NCI-H748 (cell line): Measurements from ENCODE around the gene PRKACA.
"Not testable (repeated sequence)": the region's sequence is repeated elsewhere in the genome, so short reads cannot be mapped to it uniquely, and the experiment has no call there.

Source experiments
- DNase-seq: peaks from one replicate; lab custom pipeline; 2025; ENCODE audit not compliant: unreplicated experiment; lab: John Stamatoyannopoulos, UW

PRKACA gene

GRCh38 chr19:14148751-14149410 lies 31.3 kb upstream of the PRKACA start:
- no peak for DNase-seq

- peak; percentile 10 for DNase-seq
Measured at GRCh38 chr19:14147797-14148605, 30.4 kb upstream of the PRKACA start.

- DNase-seq = no peak
Measured at GRCh38 chr19:14146789-14147216, 29.2 kb upstream of the PRKACA start.

GRCh38 chr19:14146169-14146568 lies 28.6 kb upstream of the PRKACA start:
- not testable (repeated sequence) for DNase-seq

- no peak for DNase-seq
Measured at GRCh38 chr19:14145381-14145780, 27.8 kb upstream of the PRKACA start.

- no peak for DNase-seq
Measured at GRCh38 chr19:14142262-14143190, 25.0 kb upstream of the PRKACA start.

GRCh38 chr19:14141041-14141440 lies 23.5 kb upstream of the PRKACA start:
- DNase-seq = no peak

- no peak for DNase-seq
Measured at GRCh38 chr19:14139944-14140343, 22.4 kb upstream of the PRKACA start.

GRCh38 chr19:14138576-14139265 lies 21.2 kb upstream of the PRKACA start:
- no peak for DNase-seq

- peak; percentile 100 for DNase-seq
Measured at GRCh38 chr19:14136509-14137281, 19.1 kb upstream of the PRKACA start, which contains the start of gene ASF1B. TSS of gene ASF1B (minus strand) at chr19:14136589. CDS start at chr19:14136456, 133 bp downstream.

GRCh38 chr19:14135985-14136508 lies 18.5 kb upstream of the PRKACA start:
- peak; percentile 13 for DNase-seq

- DNase-seq = no peak
Measured at GRCh38 chr19:14135355-14135754, 17.8 kb upstream of the PRKACA start.

- DNase-seq = no peak
Measured at GRCh38 chr19:14127929-14128509, 10.5 kb upstream of the PRKACA start.

- DNase-seq = no peak
Measured at GRCh38 chr19:14127176-14127575, 9.6 kb upstream of the PRKACA start.

GRCh38 chr19:14122924-14123323 lies 5.4 kb upstream of the PRKACA start:
- no peak for DNase-seq

- no peak for DNase-seq
Measured at GRCh38 chr19:14120497-14120780, 2.9 kb upstream of the PRKACA start.

GRCh38 chr19:14119644-14120496 lies 2.3 kb upstream of the PRKACA start:
- DNase-seq = no peak

GRCh38 chr19:14119146-14119545 lies 1.6 kb upstream of the PRKACA start:
- no peak for DNase-seq
